Stimulated activated naive CD8-positive, alpha-beta T cell treated with anti-CD3 and anti-CD28 coated beads, Interleukin-15, Interleukin-2, amounts not matched to agents 100 ng/mL and 50 ng/mL, for 24 hours (primary cell): ENCODE results near the gene C18orf63.

ENCODE experiments used
- H3K27ac Mint-ChIP-seq: one replicate; pipeline ENCODE4 v1.8.0; 2021; ENCODE audit warnings: mild to moderate bottlenecking, mixed read lengths
- H3K27me3 Mint-ChIP-seq: one replicate; pipeline ENCODE4 v1.8.0; 2021; ENCODE audit warnings: mixed read lengths
- H3K36me3 Mint-ChIP-seq: one replicate; pipeline ENCODE4 v1.8.0; 2021; ENCODE audit warnings: low read depth, mixed read lengths
- H3K4me1 Mint-ChIP-seq: one replicate; pipeline ENCODE4 v1.8.0; 2021; ENCODE audit warnings: low read depth, mixed read lengths
- H3K4me3 Mint-ChIP-seq: one replicate; pipeline ENCODE4 v1.8.0; 2021; ENCODE audit warnings: mild to moderate bottlenecking, mixed read lengths
- H3K9me3 Mint-ChIP-seq: one replicate; pipeline ENCODE4 v1.8.0; 2021; ENCODE audit warnings: mixed read lengths

C18orf63 gene

DNA sequence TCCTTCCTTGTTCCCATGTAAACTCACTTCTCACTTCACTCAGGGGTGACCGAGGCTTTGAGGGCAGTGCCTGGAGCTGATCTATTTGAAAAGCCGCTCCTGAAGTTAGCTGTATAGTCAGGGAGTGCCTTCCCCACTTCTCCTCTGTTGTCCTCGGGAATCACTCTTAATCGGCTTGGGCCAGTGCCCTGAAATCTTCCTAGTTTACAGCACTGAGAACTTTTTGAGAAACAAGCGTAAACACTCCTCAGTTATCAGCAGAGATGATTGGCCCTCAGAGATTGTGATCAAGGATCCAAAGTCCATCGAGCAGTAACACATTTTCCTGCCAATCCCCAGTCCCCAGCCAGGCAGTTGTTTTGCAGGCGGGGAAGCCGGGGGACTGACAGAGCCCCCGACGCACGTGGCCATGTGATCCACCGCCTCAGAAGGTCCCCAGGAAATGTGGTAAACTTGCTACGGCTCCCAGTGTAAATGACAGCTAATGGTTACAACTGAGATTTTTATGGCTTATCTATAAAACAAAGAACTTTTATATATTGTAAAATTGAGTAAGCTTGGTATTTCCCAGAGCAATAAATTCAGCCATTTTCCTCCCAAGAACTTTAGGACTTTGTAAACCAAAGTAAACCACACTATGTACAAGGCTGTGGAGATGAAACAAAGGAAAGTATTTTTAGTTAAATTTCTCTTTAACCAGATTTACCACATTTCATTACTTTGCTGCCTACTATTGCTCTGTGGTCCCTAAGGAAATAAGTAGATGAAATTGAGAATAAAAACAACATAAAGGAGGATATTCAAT is 53.5 kb downstream of the C18orf63 start:
- Mint-ChIP-seq H3K36me3 (no peaks in the 10 kb centered on the region), H3K9me3 (no peaks in the 10 kb centered on the region), H3K27ac (peak overlapping the region; percentile 63), H3K4me1 (peaks cover 49% of the 10 kb centered on the region), H3K27me3 (no peaks in the 10 kb centered on the region), H3K4me3 (no peak overlapping the region)

DNA sequence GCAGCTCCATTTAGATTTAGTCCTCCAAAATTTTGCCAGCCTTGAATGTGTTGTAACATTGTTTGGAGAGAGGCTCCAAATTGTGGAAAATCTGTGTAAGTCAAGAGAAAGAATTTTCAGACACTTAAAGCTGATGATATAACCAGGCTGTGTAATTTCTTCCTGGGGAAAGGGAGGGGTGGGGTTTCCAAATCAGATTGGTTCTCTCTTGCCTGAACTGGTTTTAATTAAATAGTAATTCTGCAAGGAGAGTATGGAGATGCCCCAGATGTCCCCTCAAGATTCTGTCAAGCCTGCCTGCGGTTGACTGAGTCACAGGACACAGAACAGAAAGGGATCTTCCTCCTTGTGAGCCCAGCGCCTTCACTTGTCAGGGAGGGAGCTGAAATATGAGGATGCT is 54.5 kb downstream of the C18orf63 start:
- Mint-ChIP-seq H3K9me3 (no peaks in the 10 kb centered on the region), H3K4me3 (no peak overlapping the region), H3K27ac (peak overlapping the region; percentile 6), H3K27me3 (no peaks in the 10 kb centered on the region), H3K36me3 (no peaks in the 10 kb centered on the region), H3K4me1 (peaks cover 56% of the 10 kb centered on the region)

DNA sequence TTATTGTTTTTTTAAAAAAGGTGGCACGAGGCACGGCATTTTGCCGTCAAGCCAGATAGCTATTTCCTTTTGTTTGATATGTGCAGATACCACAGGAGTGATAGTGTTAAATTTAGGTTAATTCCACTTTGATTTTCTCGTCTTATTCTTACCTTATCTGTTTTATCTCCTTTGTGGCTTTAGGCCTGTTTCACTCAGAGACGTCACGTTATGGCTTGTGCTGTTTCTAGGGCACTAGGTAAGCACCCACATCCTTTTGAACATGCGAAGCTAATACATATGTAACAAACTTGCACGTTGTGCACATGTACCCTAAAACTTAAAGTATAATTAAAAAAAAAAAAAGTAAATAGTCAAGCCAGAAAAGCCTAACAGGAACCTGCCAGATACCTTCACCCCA is 57.8 kb downstream of the C18orf63 start:
- peak overlapping the region; percentile 6 for H3K27ac Mint-ChIP-seq
- peaks cover 78% of the 10 kb centered on the region for H3K4me1 Mint-ChIP-seq
- no peak overlapping the region for H3K4me3 Mint-ChIP-seq
- no peaks in the 10 kb centered on the region for H3K27me3 Mint-ChIP-seq
- no peaks in the 10 kb centered on the region for H3K36me3 Mint-ChIP-seq
- no peaks in the 10 kb centered on the region for H3K9me3 Mint-ChIP-seq

DNA sequence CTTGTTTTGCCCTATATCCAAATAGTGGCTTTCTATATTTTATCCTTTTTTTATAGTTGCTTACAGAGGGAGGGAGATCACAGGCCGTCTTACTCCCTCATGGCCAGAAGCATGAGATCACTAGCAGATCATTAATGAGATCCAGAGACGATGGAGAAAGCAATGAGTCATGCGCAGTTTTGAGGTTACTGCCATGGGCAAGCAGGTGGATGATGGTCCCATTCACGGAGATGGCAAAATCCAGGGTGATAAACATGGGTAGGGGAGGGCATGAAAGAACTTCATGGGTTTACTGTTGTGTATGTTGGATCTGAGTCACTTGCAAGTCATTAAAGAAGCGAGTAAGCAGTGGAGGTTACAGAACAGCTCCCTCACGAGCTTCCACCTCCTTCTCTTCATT is 60.4 kb downstream of the C18orf63 start:
- Mint-ChIP-seq H3K4me3 (no peak overlapping the region), H3K27ac (no peak overlapping the region), H3K9me3 (peaks cover 4% of the 10 kb centered on the region), H3K4me1 (peaks cover 60% of the 10 kb centered on the region), H3K27me3 (no peaks in the 10 kb centered on the region), H3K36me3 (no peaks in the 10 kb centered on the region)

DNA sequence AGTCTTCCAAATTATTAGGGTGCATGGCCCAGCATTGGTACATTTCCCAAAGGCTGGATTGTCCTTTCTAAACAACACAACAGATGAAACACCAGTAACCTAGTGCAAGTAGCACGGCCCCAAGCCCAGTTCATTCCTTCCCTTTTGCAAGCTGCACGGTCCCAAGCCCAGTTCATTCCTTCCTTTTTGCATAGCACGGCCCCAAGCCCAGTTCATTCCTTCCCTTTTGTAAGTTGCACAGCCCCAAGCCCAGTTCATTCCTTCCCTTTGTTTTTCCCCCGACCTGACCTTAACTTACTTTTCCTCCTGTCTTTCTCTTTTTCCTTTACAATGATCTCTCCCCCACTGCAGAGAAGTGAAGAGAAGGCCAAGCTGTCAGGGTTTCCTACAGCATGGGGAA is 60.9 kb downstream of the C18orf63 start:
- Mint-ChIP-seq H3K27me3 (no peaks in the 10 kb centered on the region), H3K9me3 (peaks cover 4% of the 10 kb centered on the region), H3K4me1 (peaks cover 55% of the 10 kb centered on the region), H3K4me3 (no peak overlapping the region), H3K36me3 (no peaks in the 10 kb centered on the region), H3K27ac (no peak overlapping the region)

DNA sequence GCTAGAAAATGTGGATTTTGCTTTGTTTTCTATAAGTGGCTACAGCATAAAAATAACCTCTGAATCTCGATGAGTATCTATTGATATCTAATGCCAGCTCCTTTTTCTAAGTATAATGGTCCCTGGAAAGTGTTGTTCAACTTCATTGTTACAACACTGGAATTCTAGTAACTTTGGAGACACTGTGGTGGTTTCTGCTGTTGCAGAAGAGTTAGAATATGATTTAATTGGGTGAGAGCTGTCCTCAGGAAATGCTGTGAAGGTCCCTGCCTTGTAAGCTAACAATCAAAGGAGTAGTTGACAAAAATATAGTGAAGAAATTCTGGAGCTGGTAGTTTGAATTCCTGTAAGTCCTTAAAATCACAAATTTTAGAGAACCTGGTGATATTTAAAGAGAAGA is 62.1 kb downstream of the C18orf63 start:
- H3K4me1 Mint-ChIP-seq: peaks cover 46% of the 10 kb centered on the region
- no peaks in the 10 kb centered on the region for H3K36me3 Mint-ChIP-seq
- H3K9me3 Mint-ChIP-seq: peaks cover 4% of the 10 kb centered on the region
- no peaks in the 10 kb centered on the region for H3K27me3 Mint-ChIP-seq
- no peak overlapping the region for H3K4me3 Mint-ChIP-seq
- peak overlapping the region; percentile 70 for H3K27ac Mint-ChIP-seq

DNA sequence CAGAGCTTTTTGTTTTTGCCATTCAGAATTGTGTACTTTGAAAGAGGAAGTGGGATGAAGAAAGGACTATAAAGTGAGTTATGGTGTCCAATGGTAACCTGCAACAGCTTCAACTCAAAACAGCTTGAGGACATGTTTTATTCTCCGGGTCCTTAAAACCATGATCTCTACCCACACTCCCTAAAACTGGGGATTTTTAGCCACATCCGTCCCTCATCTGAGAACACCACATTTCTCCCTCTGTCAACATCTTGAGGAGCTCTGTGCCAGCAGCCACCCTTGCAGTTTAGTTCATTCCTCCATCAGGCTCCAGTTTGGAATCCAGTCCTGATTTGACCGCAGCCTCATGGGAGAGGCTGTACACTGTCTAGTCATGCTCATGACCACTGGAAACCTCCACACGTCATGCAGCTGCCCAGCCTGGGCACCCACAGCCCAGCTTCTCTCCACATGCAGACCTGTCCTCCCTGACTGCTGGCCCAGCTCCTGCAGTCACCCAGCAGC is 62.6 kb downstream of the C18orf63 start:
- H3K27me3 Mint-ChIP-seq: no peaks in the 10 kb centered on the region
- H3K9me3 Mint-ChIP-seq: peaks cover 4% of the 10 kb centered on the region
- H3K36me3 Mint-ChIP-seq: no peaks in the 10 kb centered on the region
- H3K27ac Mint-ChIP-seq: peak overlapping the region; percentile 70
- H3K4me1 Mint-ChIP-seq: peaks cover 46% of the 10 kb centered on the region
- peak overlapping the region; percentile 18 for H3K4me3 Mint-ChIP-seq

DNA sequence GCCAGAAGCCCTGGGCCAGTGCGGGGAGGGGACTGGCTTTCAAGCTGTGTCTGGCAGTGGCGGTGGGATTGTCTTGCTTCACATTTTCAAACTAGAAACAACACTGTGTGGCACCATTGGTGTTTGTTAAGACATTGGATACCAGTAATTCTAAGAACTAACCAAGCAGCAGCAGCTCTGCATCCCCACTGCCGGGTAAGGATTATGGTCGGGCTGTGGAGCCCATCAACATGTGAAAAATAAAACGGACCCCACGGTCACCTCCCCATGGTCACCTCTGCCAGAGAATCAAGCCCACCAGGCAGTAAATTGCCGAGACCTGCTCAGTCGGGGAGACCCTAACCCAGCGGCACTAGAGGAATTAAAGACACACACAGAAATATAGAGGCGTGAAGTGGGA is 65.3 kb downstream of the C18orf63 start:
- H3K9me3 Mint-ChIP-seq: peaks cover 4% of the 10 kb centered on the region
- H3K27me3 Mint-ChIP-seq: no peaks in the 10 kb centered on the region
- H3K4me3 Mint-ChIP-seq: no peak overlapping the region
- H3K36me3 Mint-ChIP-seq: no peaks in the 10 kb centered on the region
- H3K27ac Mint-ChIP-seq: no peak overlapping the region
- peaks cover 22% of the 10 kb centered on the region for H3K4me1 Mint-ChIP-seq

DNA sequence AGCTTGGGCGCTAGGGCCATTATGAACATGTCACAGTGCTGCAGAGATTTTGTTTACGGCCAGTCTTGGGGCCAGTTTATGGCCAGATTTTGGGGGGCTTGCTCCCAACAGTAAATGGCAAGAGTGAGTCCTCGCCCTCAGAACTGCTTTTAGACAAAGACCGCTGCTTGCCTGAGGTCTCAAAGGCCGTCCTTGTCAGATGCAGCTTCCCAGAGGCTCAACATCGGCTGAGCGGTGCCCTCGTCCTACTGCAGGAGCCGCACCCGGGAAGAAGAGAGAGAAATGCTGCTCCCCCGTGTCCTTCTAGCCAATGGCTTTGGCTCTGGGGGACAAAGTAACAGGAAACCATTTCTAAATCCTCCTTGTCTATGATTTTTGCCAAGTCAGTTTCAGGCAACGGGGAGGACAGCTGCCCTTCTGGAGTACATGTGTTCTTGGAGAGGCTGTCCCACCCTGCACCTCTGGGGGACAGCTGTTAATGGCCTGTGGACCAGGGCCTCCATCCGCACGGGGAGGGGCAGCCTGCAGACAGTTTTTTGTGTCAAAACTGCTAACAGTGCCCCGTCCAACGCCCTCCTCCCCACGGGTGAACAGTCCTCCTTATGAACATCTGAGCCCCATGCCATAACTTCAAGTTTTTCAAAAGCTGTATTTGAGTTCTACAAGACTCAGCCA is 66.1 kb downstream of the C18orf63 start:
- peaks cover 16% of the 10 kb centered on the region for H3K4me1 Mint-ChIP-seq
- no peak overlapping the region for H3K27ac Mint-ChIP-seq
- H3K9me3 Mint-ChIP-seq: peaks cover 4% of the 10 kb centered on the region
- no peaks in the 10 kb centered on the region for H3K36me3 Mint-ChIP-seq
- no peaks in the 10 kb centered on the region for H3K27me3 Mint-ChIP-seq
- H3K4me3 Mint-ChIP-seq: no peak overlapping the region

DNA sequence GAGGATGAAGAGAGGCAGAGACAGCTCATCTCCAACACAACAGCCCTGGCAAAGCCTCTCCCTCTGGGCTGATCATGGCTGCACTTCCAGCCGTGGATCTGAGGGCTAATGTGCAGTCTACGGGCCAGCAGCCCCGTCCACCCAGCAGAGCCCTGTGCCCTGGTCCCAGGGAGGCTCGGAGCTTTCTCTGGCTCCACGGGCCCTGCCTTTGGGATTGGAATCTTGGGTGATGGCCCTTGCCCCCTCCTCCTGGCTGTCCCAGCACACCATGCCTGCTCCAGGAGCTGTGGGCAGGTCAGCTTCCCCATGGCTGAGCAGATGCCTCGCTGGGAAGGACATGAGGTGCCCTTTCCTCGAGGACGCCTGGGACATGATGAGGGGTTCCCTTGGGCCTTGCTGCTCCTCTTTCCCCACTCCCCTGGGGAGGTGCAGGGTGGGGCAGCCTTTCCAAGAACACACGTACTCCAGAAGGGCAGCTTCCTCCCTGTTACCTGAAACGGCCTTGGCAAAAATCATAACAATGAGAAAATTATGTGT is 66.9 kb downstream of the C18orf63 start:
- H3K27ac Mint-ChIP-seq: no peak overlapping the region

DNA sequence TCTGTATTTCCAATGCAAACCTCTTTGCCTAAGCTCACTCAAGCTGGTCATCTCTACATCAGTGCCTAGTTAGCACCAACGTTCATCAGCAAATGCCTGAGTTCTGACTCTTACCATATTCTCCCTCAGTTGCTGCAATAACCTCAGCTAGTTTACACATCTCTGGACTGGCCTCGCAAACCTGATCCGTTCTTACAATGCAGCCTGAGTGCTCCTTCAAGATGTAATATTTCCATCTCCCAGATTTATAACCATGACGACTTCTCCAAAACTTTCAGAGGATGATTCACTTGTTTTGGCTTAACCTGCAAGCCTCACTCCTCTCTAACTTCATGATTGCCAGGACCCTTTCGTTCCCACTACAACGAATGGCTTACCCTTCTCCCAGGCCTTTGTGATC is 71.7 kb downstream of the C18orf63 start:
- Mint-ChIP-seq H3K4me3 (no peak overlapping the region), H3K27ac (no peak overlapping the region), H3K9me3 (no peaks in the 10 kb centered on the region), H3K36me3 (no peaks in the 10 kb centered on the region), H3K4me1 (peaks cover 16% of the 10 kb centered on the region), H3K27me3 (no peaks in the 10 kb centered on the region)

More for the DNA sequence above, 66.9 kb downstream of the C18orf63 start:
- no peak overlapping the region for H3K4me3 Mint-ChIP-seq
- H3K9me3 Mint-ChIP-seq: peaks cover 4% of the 10 kb centered on the region
- peaks cover 14% of the 10 kb centered on the region for H3K4me1 Mint-ChIP-seq
- no peaks in the 10 kb centered on the region for H3K36me3 Mint-ChIP-seq
- H3K27me3 Mint-ChIP-seq: no peaks in the 10 kb centered on the region

DNA sequence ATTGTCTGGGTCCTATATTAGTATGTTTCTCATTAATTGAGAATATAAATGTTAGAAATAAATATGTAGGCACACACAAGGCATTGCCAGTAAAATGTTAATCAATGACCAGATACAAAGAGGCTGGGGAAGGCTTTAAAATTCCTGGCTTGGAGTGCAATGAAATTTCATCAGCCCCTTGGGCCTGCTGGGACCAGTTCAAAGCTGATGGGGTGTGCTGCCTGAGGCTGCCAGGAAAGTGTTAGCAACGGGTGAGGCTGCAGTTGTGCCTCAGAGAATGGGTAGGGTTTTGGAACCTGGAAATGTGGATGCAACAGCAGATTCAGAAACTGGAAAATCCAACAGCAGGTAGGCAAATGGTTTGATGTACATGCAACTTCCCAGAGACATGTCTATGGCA is 72.6 kb downstream of the C18orf63 start:
- H3K4me1 Mint-ChIP-seq: peaks cover 16% of the 10 kb centered on the region
- H3K36me3 Mint-ChIP-seq: no peaks in the 10 kb centered on the region
- H3K27ac Mint-ChIP-seq: no peak overlapping the region
- H3K9me3 Mint-ChIP-seq: no peaks in the 10 kb centered on the region
- H3K4me3 Mint-ChIP-seq: no peak overlapping the region
- H3K27me3 Mint-ChIP-seq: no peaks in the 10 kb centered on the region

DNA sequence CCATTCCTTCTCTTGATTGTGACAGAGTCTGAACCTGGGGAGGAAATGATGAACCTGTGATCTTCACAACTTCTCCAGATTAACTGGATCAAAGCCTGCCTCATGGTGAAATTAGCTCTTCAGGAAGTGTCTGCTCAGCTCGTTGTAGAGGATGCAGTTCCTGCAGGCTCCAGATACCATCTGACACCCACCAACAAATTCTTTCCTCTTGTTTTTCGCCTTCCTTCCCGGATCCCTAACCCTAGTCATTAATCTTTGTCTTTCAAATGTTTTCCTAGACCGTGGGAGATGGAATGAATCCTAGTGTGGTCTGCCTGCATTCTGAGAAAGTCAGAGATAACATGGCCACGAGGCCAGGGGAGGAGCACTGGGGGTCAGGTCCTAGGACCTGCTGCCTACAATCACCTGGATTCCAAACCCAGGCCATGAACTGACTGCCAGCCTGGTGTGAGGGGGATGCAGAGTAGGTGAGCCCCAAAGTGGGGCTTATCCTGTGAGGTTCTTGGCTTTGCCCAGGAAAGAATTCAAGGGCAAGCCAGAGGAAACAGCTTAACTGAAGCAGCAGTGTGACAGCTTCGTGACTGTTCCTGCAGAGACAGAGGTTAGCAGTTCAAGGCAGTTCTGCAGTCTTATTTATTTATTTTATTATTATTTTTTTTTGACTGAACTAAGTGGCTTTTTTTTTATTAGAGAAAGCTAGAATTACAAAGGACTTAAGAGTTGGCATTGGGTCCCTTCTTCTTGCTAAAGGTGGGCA is 73.7 kb downstream of the C18orf63 start:
- Mint-ChIP-seq H3K27ac (no peak overlapping the region), H3K9me3 (no peaks in the 10 kb centered on the region), H3K27me3 (no peaks in the 10 kb centered on the region), H3K4me1 (peaks cover 16% of the 10 kb centered on the region), H3K36me3 (no peaks in the 10 kb centered on the region), H3K4me3 (no peak overlapping the region)

DNA sequence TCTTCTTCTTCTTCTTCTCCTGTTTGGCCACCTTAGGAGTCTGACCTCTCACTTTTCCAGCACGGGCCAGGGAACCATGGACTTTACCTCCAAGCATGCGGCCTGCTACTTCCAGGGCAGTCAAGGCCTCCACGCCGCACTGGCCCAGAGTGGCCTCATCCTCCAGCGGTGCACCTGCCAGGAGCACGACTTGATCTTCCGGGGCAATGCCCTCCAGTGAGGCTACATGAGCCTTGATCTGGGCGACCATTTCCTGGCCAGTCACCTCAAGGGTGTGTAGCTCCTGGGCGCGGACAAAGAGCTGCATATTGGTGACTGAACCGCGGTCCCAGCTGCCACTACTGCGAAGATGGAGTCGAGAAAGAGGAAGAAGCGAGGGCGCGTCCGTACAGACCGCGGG is 74.4 kb downstream of the C18orf63 start:
- H3K36me3 Mint-ChIP-seq: no peaks in the 10 kb centered on the region
- no peaks in the 10 kb centered on the region for H3K9me3 Mint-ChIP-seq
- no peak overlapping the region for H3K27ac Mint-ChIP-seq
- no peak overlapping the region for H3K4me3 Mint-ChIP-seq
- H3K4me1 Mint-ChIP-seq: peaks cover 16% of the 10 kb centered on the region
- no peaks in the 10 kb centered on the region for H3K27me3 Mint-ChIP-seq

DNA sequence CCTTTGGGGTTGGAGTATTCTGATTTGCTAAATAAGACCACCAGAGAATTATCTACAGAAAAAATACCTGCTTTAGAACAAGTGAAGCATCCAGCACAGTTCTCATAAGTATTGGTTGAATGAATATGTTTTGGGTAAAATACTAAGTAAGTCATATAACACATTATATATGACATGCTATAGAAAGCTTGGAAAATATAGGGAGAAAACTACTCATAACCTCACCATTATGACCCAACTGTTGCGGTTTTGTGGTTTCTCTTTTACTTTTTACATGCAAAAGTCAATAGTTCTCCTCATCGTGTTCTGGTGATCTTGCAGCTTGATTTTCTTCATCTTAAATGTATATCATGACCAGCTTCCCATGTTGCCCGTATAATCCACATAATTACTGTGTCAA is 75.3 kb downstream of the C18orf63 start:
- Mint-ChIP-seq H3K27ac (peak overlapping the region; percentile 7), H3K36me3 (no peaks in the 10 kb centered on the region), H3K27me3 (no peaks in the 10 kb centered on the region), H3K4me1 (peaks cover 16% of the 10 kb centered on the region), H3K4me3 (no peak overlapping the region), H3K9me3 (no peaks in the 10 kb centered on the region)
